Measurements from ENCODE around the gene TMEM164. TPM values are rescaled to one million over a fixed set of nuclear protein-coding genes. Genes with fewer than 3 reads are reported as not detected.

The TMEM164 gene
- total RNA-seq, 2 donors from 2014 or later, result 18.0 to 20.2 TPM

DNA sequence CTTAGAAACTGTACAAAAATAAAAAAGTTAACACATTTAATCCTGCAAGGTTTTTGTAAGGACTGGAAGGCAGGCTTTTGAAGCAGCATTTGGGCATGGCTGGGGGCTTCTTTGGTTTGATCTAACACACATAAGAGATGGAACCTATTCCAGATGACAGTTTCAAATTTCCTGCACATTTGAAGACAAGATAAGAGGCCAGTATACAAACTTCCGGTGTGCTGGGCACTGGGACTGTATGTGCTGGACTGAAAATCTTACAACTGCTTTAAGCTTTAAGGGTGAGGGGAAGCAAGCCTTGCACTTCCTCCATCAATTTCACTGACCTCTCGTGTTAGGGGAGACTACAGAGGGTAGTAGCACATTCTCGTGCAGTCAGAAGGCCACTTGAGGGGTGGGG, 192.1 kb downstream of the TMEM164 start:
- no peak overlapping the region for H3K4me3 ChIP-seq
- no peaks in the 10 kb centered on the region for H3K36me3 ChIP-seq
- H3K27me3 ChIP-seq (replicated peaks; ENCODE audit: insufficient read depth), result no peaks in the 10 kb centered on the region
- ATAC-seq (ENCODE audit: insufficient number of reproducible peaks, low FRiP score, low read depth) (no peak), DNase-seq (ENCODE audit: low spot score) (no peak)
- TF ChIP-seq, protein P1, sequence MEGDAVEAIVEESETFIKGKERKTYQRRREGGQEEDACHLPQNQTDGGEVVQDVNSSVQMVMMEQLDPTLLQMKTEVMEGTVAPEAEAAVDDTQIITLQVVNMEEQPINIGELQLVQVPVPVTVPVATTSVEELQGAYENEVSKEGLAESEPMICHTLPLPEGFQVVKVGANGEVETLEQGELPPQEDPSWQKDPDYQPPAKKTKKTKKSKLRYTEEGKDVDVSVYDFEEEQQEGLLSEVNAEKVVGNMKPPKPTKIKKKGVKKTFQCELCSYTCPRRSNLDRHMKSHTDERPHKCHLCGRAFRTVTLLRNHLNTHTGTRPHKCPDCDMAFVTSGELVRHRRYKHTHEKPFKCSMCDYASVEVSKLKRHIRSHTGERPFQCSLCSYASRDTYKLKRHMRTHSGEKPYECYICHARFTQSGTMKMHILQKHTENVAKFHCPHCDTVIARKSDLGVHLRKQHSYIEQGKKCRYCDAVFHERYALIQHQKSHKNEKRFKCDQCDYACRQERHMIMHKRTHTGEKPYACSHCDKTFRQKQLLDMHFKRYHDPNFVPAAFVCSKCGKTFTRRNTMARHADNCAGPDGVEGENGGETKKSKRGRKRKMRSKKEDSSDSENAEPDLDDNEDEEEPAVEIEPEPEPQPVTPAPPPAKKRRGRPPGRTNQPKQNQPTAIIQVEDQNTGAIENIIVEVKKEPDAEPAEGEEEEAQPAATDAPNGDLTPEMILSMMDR (IDR thresholded peaks at IDR 0.05), result no peak
- no peak overlapping the region for H3K27ac ChIP-seq
- H3K4me1 ChIP-seq (ENCODE audit: control insufficient read depth in 1 of 2, low read depth in 2 of 2), result no peaks in the 10 kb centered on the region
- H3K9me3 ChIP-seq, result no peaks in the 10 kb centered on the region

DNA sequence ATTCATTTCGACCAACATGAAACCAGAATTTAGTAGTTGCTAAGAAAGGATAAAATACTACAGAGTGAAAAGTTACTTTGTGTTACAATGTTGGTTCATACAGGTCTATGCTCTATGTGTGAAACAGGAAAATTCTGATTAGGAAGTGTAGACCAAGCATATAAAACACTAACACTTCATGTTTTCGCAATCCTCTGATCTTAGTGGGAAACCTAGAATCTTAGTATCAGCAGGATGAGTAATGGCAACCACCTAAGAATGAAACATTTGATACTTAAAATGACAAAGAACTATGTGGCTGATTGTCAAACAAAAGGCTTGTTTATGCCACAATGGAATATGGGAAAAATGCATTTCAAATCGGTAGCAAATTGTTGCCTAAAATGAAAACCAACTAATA, 198.9 kb downstream of the TMEM164 start:
- no peaks in the 10 kb centered on the region for H3K9me3 ChIP-seq
- no peak for ATAC-seq (ENCODE audit: insufficient number of reproducible peaks, low FRiP score, low read depth)
- no peaks in the 10 kb centered on the region for H3K36me3 ChIP-seq
- no peak for DNase-seq (ENCODE audit: low spot score)
- H3K27ac ChIP-seq, result no peak overlapping the region
- no peaks in the 10 kb centered on the region for H3K4me1 ChIP-seq (ENCODE audit: control insufficient read depth in 1 of 2, low read depth in 2 of 2)
- no peak overlapping the region for H3K4me3 ChIP-seq
- TF ChIP-seq, protein P1 (IDR thresholded peaks at IDR 0.05), result no peak
- no peaks in the 10 kb centered on the region for H3K27me3 ChIP-seq (replicated peaks; ENCODE audit: insufficient read depth)

DNA sequence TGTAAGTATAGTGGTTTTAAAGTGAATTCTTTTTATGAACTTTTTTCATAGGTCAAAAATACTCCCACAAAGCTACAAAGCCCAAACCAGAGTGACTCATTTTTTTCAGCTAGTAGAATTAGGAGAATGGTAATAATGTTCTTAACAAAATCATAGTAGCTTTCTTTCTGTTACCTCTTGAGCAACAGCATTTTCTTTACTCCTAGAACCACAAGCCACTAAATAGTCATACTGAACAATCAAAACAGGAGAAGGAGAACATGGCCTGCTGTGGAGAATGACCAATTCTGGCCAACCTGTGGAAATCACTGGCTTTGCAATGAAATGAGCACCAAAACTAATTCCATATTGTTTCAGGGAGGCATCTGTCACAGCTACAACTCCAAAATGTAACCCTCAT, 202.1 kb downstream of the TMEM164 start:
- TF ChIP-seq, protein P1 (IDR thresholded peaks at IDR 0.05), result no peak
- DNase-seq (ENCODE audit: low spot score), result no peak
- ATAC-seq (ENCODE audit: insufficient number of reproducible peaks, low FRiP score, low read depth), result no peak
- H3K36me3 ChIP-seq, result no peaks in the 10 kb centered on the region
- no peak overlapping the region for H3K4me3 ChIP-seq
- H3K9me3 ChIP-seq, result no peaks in the 10 kb centered on the region
- no peaks in the 10 kb centered on the region for H3K27me3 ChIP-seq (replicated peaks; ENCODE audit: insufficient read depth)
- no peaks in the 10 kb centered on the region for H3K4me1 ChIP-seq (ENCODE audit: control insufficient read depth in 1 of 2, low read depth in 2 of 2)
- H3K27ac ChIP-seq, result no peak overlapping the region

DNA sequence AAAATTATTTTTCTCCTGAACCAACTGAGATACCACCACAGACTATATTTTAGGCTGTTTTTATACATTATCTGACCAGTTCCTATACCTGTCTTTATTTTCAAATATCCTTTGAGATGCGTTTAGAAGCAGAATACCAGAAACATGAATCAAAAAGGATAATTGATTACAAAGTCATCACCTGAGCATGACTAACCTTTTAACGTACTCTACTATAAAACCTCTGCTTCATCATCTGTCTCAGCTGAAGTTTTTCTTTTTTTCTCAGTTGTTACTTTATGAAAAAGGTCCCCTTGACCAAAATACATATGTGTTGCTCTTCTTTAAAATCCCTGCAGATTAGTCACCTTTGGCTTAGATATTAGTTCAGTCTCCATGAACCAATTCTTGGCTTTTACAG, 205.2 kb downstream of the TMEM164 start:
- no peak for ATAC-seq (ENCODE audit: insufficient number of reproducible peaks, low FRiP score, low read depth)
- TF ChIP-seq, protein P1 (IDR thresholded peaks at IDR 0.05), result no peak
- Histone ChIP-seq H3K9me3 (no peaks in the 10 kb centered on the region), H3K27me3 (replicated peaks; ENCODE audit: insufficient read depth) (no peaks in the 10 kb centered on the region), H3K4me1 (ENCODE audit: control insufficient read depth in 1 of 2, low read depth in 2 of 2) (no peaks in the 10 kb centered on the region), H3K36me3 (no peaks in the 10 kb centered on the region), H3K27ac (no peak overlapping the region), H3K4me3 (no peak overlapping the region)
- DNase-seq (ENCODE audit: low spot score), result no peak

DNA sequence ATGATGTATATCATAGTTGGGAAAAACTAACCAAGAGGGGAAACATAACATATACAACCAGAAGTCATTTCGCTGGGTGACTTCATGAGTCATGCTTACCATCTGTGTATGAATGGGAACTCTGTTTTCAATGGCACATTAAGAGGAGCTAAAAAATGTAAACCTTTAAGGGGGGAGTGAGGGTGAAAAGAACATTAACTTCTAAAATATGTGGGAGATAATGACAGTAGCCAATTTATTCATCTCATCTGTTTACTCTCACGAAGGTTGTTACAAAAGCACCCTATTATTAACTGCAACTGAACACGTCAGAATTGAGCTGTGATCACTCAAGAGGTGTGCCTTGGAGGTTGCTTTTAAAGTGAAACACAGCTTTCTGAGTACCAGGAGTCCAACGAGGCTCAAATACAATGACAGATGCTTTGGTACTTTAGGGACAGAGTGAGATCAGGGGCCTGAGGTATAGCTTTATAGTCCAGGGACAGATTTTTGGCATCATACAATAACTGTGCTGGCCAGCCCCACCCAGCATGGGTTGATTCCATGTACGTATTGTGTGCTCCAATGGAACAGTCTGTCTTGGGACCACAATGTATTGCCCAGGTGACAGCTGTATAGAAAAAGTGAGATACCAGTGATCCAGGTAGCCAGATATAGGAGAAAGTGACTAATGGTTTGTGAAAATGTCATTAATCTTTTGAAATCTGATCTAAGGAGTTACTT, 207.7 kb downstream of the TMEM164 start:
- Histone ChIP-seq H3K27ac (no peak overlapping the region), H3K4me1 (ENCODE audit: control insufficient read depth in 1 of 2, low read depth in 2 of 2) (no peaks in the 10 kb centered on the region), H3K9me3 (no peaks in the 10 kb centered on the region), H3K36me3 (no peaks in the 10 kb centered on the region), H3K4me3 (no peak overlapping the region), H3K27me3 (replicated peaks; ENCODE audit: insufficient read depth) (no peaks in the 10 kb centered on the region)
- DNase-seq (ENCODE audit: low spot score) (no peak), ATAC-seq (ENCODE audit: insufficient number of reproducible peaks, low FRiP score, low read depth) (no peak)
- TF ChIP-seq, protein P1 (IDR thresholded peaks at IDR 0.05), result no peak

Data from thoracic aorta (tissue), 2 donors.